Testis (tissue), 2 donors: ENCODE results near the gene LRRC8A.

Experiments used
- CTCF ChIP-seq, 3 experiments: fragments of 450-650 bp in 2 of 3; fragments of 200-600 bp in 1 of 3; sonication (generic) in 1 of 3; IDR thresholded peaks; one replicate each; pipeline ENCODE4 v1.5.1; 2016 to 2019; ENCODE audit warnings: antibody characterized with exemption in 3 of 3, mild to moderate bottlenecking in 2 of 3, moderate library complexity in 1 of 3
- POLR2A ChIP-seq: fragments of 450-650 bp; IDR thresholded peaks from one replicate; pipeline ENCODE4 v1.6.1; 2017; ENCODE audit warnings: antibody characterized with exemption, mild to moderate bottlenecking, moderate library complexity

DNA sequence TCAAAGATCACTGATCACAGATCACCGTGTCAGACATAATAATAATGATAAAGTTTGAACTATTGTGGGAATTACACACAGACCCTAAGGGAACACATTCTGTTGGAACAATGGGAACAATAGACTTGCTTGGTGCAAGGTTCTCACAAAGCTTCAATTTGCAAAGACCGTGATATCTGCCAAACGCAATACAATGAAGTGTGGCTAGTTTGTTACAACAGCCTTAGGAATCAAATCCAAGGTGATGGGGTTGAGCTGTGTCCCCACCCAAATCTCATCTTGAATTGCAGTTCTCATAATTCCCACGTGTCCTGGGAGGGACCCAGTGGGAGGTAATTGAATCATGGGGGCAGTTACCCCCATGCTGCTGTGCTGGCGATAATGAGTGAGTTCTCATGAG, 21.0 kb upstream of the LRRC8A start:
- TF ChIP-seq POLR2A (no peak), CTCF (IDR thresholded peaks at IDR 0.05) (no peak)
